RWPE1 (cell line): ENCODE data around the gene MAP2K3.
A peak's percentile ranks its signal among the peaks of the same experiment; 100 is the strongest.

Experiments
- CTCF ChIA-PET: fragments of 350-600 bp; sonication (Branson Sonifier 250); formaldehyde crosslinking; extraction: SDS; loops from one replicate; lab custom pipeline; 2021; lab: Yijun Ruan, JAX
- POLR2A ChIA-PET: fragments of 400-600 bp; formaldehyde crosslinking; extraction: SDS; loops from one replicate; lab custom pipeline; 2020; ENCODE audit warnings: antibody characterized with exemption; ENCODE audit not compliant: low non-redundant PET; lab: Yijun Ruan, JAX
- DNase-seq: peaks from one replicate; pipeline ENCODE4 v3.0.0; 2012; ENCODE audit warnings: low spot score
- H3K27ac ChIP-seq: fragments of 450-650 bp; 2 replicates; pipeline ENCODE4 v1.5.1; 2017
- CTCF ChIP-seq: fragments of 450-650 bp; conservative IDR thresholded peaks from 2 replicates; pipeline ENCODE4 v1.5.1; 2017; ENCODE audit warnings: low read depth, mild to moderate bottlenecking

MAP2K3 gene

GRCh38 chr17:21278450-21279197 lies 5.9 kb upstream of the MAP2K3 start:
- ChIA-PET CTCF (interaction anchor here (0.5 to 1.1 kb wide), 6 partner anchors 10 to 234 kb away, joined by 3 to 10 read pairs (median 4); no protein-coding TSS in a partner anchor), POLR2A (no interaction called here)
- 0 out of 2 replicates have a peak overlapping the region, but pooled peaks have one; percentile 25 for H3K27ac ChIP-seq
- TF ChIP-seq CTCF = no peak
- no peak for DNase-seq

- no peak overlapping the region for H3K27ac ChIP-seq
- ChIA-PET CTCF (interaction anchor here (0.5 to 1.5 kb wide), 13 partner anchors 9 to 234 kb away, joined by 3 to 10 read pairs (median 4); no protein-coding TSS in a partner anchor), POLR2A (no interaction called here)
- no peak for TF ChIP-seq CTCF
- no peak for DNase-seq
Observed at GRCh38 chr17:21279198-21279535, 5.3 kb upstream of the MAP2K3 start.

GRCh38 chr17:21279582-21279981 lies 4.9 kb upstream of the MAP2K3 start:
- DNase-seq = no peak
- ChIA-PET POLR2A (no interaction called here), CTCF (interaction anchor here (0.6 to 1.5 kb wide), 11 partner anchors 9 to 233 kb away, joined by 3 to 10 read pairs (median 4); no protein-coding TSS in a partner anchor)
- H3K27ac ChIP-seq = no peak overlapping the region
- no peak for TF ChIP-seq CTCF

- peak; percentile 81 for DNase-seq
- peak; percentile 96 for TF ChIP-seq CTCF
- POLR2A ChIA-PET = no interaction called here
Observed at GRCh38 chr17:21280081-21280518, 4.4 kb upstream of the MAP2K3 start.

GRCh38 chr17:21282231-21282630 lies 2.3 kb upstream of the MAP2K3 start:
- TF ChIP-seq CTCF = no peak
- H3K27ac ChIP-seq = peak overlapping the region; percentile 49
- DNase-seq = peak; percentile 87
- ChIA-PET CTCF (interaction anchor here (0.6 to 0.7 kb wide), 2 partner anchors 9 to 42 kb away, joined by 3 read pairs; no protein-coding TSS in a partner anchor), POLR2A (no interaction called here)

More at GRCh38 chr17:21280081-21280518, 4.4 kb upstream of the MAP2K3 start:
- H3K27ac ChIP-seq = no peak overlapping the region
- CTCF ChIA-PET = interaction anchor here (0.5 to 1.5 kb wide), 12 partner anchors 8 to 233 kb away, joined by 3 to 10 read pairs (median 4); no protein-coding TSS in a partner anchor

- ChIA-PET CTCF (no interaction called here), POLR2A (no interaction called here)
- TF ChIP-seq CTCF = no peak
- peak overlapping the region; percentile 49 for H3K27ac ChIP-seq
- no peak for DNase-seq
Observed at GRCh38 chr17:21282850-21283249, 1.7 kb upstream of the MAP2K3 start.
